SKM-1 (cell line): ENCODE data around the gene MVB12B.
"Not testable (repeated sequence)": the region's sequence is repeated elsewhere in the genome, so short reads cannot be mapped to it uniquely, and the experiment has no call there.

ENCODE experiments used
- DNase-seq: peaks from one replicate; lab custom pipeline; 2025; ENCODE audit not compliant: unreplicated experiment; lab: John Stamatoyannopoulos, UW

Gene MVB12B

GRCh38 chr9:126468141-126468825 is 141.7 kb downstream of the MVB12B start:
- DNase-seq: no peak

- peak; percentile 15 for DNase-seq
Measured at GRCh38 chr9:126470241-126470993, 143.8 kb downstream of the MVB12B start.

GRCh38 chr9:126471084-126471624 is 144.5 kb downstream of the MVB12B start:
- DNase-seq: peak; percentile 86

- DNase-seq: no peak
Measured at GRCh38 chr9:126472198-126472947, 145.7 kb downstream of the MVB12B start.

GRCh38 chr9:126472948-126473298 is 146.3 kb downstream of the MVB12B start:
- DNase-seq: no peak

GRCh38 chr9:126474206-126474765 is 147.7 kb downstream of the MVB12B start:
- no peak for DNase-seq

GRCh38 chr9:126474786-126475485 is 148.3 kb downstream of the MVB12B start:
- no peak for DNase-seq

- no peak for DNase-seq
Measured at GRCh38 chr9:126475933-126476555, 149.4 kb downstream of the MVB12B start.

- DNase-seq: not testable (repeated sequence)
Measured at GRCh38 chr9:126477432-126477831, 150.8 kb downstream of the MVB12B start.

- no peak for DNase-seq
Measured at GRCh38 chr9:126478216-126478981, 151.8 kb downstream of the MVB12B start.

GRCh38 chr9:126479515-126479914 is 152.9 kb downstream of the MVB12B start:
- DNase-seq: no peak

GRCh38 chr9:126480813-126481212 is 154.2 kb downstream of the MVB12B start:
- no peak for DNase-seq

GRCh38 chr9:126481862-126482261 is 155.2 kb downstream of the MVB12B start:
- DNase-seq: no peak

- no peak for DNase-seq
Measured at GRCh38 chr9:126482361-126483044, 155.9 kb downstream of the MVB12B start.

- no peak for DNase-seq
Measured at GRCh38 chr9:126483468-126484073, 156.9 kb downstream of the MVB12B start.

- no peak for DNase-seq
Measured at GRCh38 chr9:126485662-126486061, 159.0 kb downstream of the MVB12B start.

GRCh38 chr9:126486276-126486675 is 159.6 kb downstream of the MVB12B start:
- no peak for DNase-seq

GRCh38 chr9:126487856-126488255 is 161.2 kb downstream of the MVB12B start:
- no peak for DNase-seq
